ENCODE results near the gene VN1R2.
"Not testable (repeated sequence)": the region's sequence is repeated elsewhere in the genome, so short reads cannot be mapped to it uniquely, and the experiment has no call there.

Gene VN1R2

GRCh38 chr19:53272044-53272443 is 14.0 kb downstream of the VN1R2 start:
- TF ChIP-seq ZFX (IDR thresholded peaks at IDR 0.05) (no peak), CTCF (conservative IDR thresholded peaks at IDR 0.05) (no peak)
- H3K27ac ChIP-seq = no peak overlapping the region

- no peak overlapping the region for H3K27ac ChIP-seq
- TF ChIP-seq CTCF (conservative IDR thresholded peaks at IDR 0.05) = no peak
- TF ChIP-seq ZFX (IDR thresholded peaks at IDR 0.05) = no peak
These were observed 17.4 kb downstream of the VN1R2 start for GRCh38 chr19:53275480-53275879.

- not testable (repeated sequence) for H3K27ac ChIP-seq
These were observed 23.9 kb downstream of the VN1R2 start for GRCh38 chr19:53281947-53282346.

GRCh38 chr19:53285087-53285486 is 27.0 kb downstream of the VN1R2 start:
- no peak for TF ChIP-seq CTCF (conservative IDR thresholded peaks at IDR 0.05)
- TF ChIP-seq ZFX (IDR thresholded peaks at IDR 0.05) = no peak
- no peak overlapping the region for H3K27ac ChIP-seq

- no peak overlapping the region for H3K27ac ChIP-seq
- TF ChIP-seq CTCF (conservative IDR thresholded peaks at IDR 0.05) (no peak), ZFX (IDR thresholded peaks at IDR 0.05) (no peak)
These were observed 32.9 kb downstream of the VN1R2 start for GRCh38 chr19:53290758-53291549.

- no peak for TF ChIP-seq CTCF (conservative IDR thresholded peaks at IDR 0.05)
- TF ChIP-seq ZFX (IDR thresholded peaks at IDR 0.05) = no peak
- H3K27ac ChIP-seq = no peak overlapping the region
These were observed 36.8 kb downstream of the VN1R2 start for GRCh38 chr19:53294786-53295441.

GRCh38 chr19:53301341-53301740 is 43.2 kb downstream of the VN1R2 start:
- H3K27ac ChIP-seq = not testable (repeated sequence)

GRCh38 chr19:53308339-53308811 is 50.3 kb downstream of the VN1R2 start:
- TF ChIP-seq CTCF (conservative IDR thresholded peaks at IDR 0.05) = peak; percentile 75
- no peak for TF ChIP-seq ZFX (IDR thresholded peaks at IDR 0.05)

More at GRCh38 chr19:53308339-53308811, 50.3 kb downstream of the VN1R2 start:
- H3K27ac ChIP-seq = no peak overlapping the region

Measured in C4-2B (cell line).